LNCAP (cell line): Measurements from ENCODE around the gene CENPL.

Experiments used
- CTCF ChIP-seq: fragments of 450-650 bp; IDR thresholded peaks from 2 replicates; pipeline ENCODE4 v1.5.1; 2017; ENCODE audit warnings: mild to moderate bottlenecking

The CENPL gene

GRCh38 chr1:173861731-173862145 lies 37.1 kb upstream of the CENPL start:
- no peak for TF ChIP-seq CTCF

- no peak for TF ChIP-seq CTCF
Observed at GRCh38 chr1:173860065-173860464, 35.4 kb upstream of the CENPL start.

GRCh38 chr1:173857363-173857917 lies 32.8 kb upstream of the CENPL start:
- TF ChIP-seq CTCF, result no peak

- TF ChIP-seq CTCF, result no peak
Observed at GRCh38 chr1:173856903-173857302, 32.2 kb upstream of the CENPL start.

GRCh38 chr1:173856014-173856413 lies 31.3 kb upstream of the CENPL start:
- no peak for TF ChIP-seq CTCF

- TF ChIP-seq CTCF, result no peak
Observed at GRCh38 chr1:173853074-173853473, 28.4 kb upstream of the CENPL start.

- TF ChIP-seq CTCF, result no peak
Observed at GRCh38 chr1:173852105-173852504, 27.4 kb upstream of the CENPL start.

GRCh38 chr1:173832748-173833147 lies 8.1 kb upstream of the CENPL start:
- no peak for TF ChIP-seq CTCF
